Lower lobe of right lung (tissue), 2 donors: ENCODE measurements around the gene ARHGDIA. TPM values are rescaled to one million over a fixed set of nuclear protein-coding genes. Genes with fewer than 3 reads are reported as not detected.

Experiments
- ATAC-seq, 2 donors: fragments of 200-7000 bp; cut with Tn5 transposase; one replicate each; pipeline ENCODE4 v1.9.1; 2020 to 2022; ENCODE audit warnings: mild to moderate bottlenecking in 2 of 2, moderate library complexity in 2 of 2
- DNase-seq: peaks from one replicate; pipeline ENCODE4 v3.0.0-alpha.2; 2020
- H3K27ac ChIP-seq: fragments of 200-600 bp; one replicate; pipeline ENCODE4 v1.8.0; 2022
- H3K27me3 ChIP-seq: fragments of 200-600 bp; one replicate; pipeline ENCODE4 v1.8.0; 2022; ENCODE audit warnings: low read depth
- H3K36me3 ChIP-seq: fragments of 200-600 bp; one replicate; pipeline ENCODE4 v1.8.0; 2022; ENCODE audit warnings: mild to moderate bottlenecking
- H3K4me1 ChIP-seq: fragments of 200-600 bp; one replicate; pipeline ENCODE4 v1.8.0; 2022
- H3K4me3 ChIP-seq: fragments of 200-600 bp; one replicate; pipeline ENCODE4 v1.8.0; 2022; ENCODE audit warnings: mild to moderate bottlenecking
- H3K9me3 ChIP-seq: fragments of 200-600 bp; one replicate; pipeline ENCODE4 v1.8.0; 2022
- intact Hi-C: fragments of 100-400 bp; cut with DNase I; formaldehyde crosslinking; loops from one replicate; pipeline ENCODE4 v1.11.0; 2022
- total RNA-seq: library from RNA; stranded (reverse); fragmentation: NEBNext Ultra II Directional; extraction: Animal tissue kit (Norgen Biotek cat#: 25700); gene quantifications from one replicate; pipeline ENCODE4 v1.2.1, GENCODE V29; 2021
- TF ChIP-seq, protein P1 (sequence below): fragments of 200-600 bp; IDR thresholded peaks from one replicate; pipeline ENCODE4 v1.8.0; 2022; ENCODE audit warnings: antibody characterized with exemption, mild to moderate bottlenecking
- donor health status: DM: no; HTN: yes; CAD: no; lungs with severe emphysema.

ARHGDIA gene
- total RNA-seq, 1 donor from 2014 or later, result 331 TPM

DNA sequence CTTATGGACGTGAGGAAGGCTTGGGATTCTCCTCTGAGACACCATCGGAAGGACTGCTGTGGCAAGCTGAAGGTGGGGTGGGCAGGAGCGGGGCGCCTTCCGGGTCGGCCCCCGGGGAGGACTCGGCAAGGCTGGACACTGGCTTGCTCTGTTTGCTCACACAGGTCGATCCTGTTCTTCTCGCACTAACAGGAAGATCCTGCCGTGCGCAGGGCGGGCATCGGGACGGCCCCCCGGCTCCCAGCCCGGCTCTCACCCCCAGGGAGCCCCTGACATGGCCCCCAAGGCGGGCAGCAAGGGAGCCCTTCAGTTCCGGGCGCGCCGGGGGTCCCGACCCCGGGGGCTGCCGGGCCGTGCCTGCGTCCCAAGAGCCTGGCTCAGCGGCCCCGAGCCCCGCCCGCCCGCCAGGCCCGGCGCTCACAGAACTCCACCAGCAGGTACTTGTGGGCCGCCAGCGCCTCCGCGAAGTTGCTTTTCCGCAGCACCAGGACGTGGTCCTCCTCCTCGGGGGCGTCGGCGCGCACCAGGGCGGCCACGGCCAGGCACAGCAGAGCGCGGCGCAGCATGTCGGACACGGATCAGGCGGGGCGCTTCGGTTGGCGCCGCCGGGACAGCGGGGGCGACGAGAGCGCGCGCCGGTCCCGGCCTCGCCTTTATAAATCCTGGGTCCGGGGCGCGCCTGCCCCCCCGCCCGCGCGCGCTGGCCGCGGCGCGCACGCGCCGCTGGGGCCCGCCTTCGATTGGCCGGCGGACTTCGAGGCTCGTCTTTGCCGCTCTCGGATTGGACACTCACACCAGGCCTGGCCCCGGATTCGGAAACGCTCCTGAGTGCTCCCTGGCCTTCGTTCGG, 11.0 kb downstream of the ARHGDIA start, which contains the start of gene P4HB:
TSS of gene P4HB (minus strand) at position 630 of the 850 bp plus-strand sequence. CDS start at position 566, 64 bp downstream.
- Histone ChIP-seq H3K4me1 (peaks cover 51% of the 10 kb centered on the region), H3K36me3 (peaks cover 60% of the 10 kb centered on the region), H3K27ac (peak within 1 kb of the TSS; percentile 97), H3K4me3 (peak within 1 kb of the TSS; percentile 98), H3K27me3 (no peaks in the 10 kb centered on the region), H3K9me3 (no peaks in the 10 kb centered on the region)
- intact Hi-C loops, result no loop called here
- peak in 1 of 2 donors; percentile 0 for ATAC-seq
- TF ChIP-seq, protein P1, sequence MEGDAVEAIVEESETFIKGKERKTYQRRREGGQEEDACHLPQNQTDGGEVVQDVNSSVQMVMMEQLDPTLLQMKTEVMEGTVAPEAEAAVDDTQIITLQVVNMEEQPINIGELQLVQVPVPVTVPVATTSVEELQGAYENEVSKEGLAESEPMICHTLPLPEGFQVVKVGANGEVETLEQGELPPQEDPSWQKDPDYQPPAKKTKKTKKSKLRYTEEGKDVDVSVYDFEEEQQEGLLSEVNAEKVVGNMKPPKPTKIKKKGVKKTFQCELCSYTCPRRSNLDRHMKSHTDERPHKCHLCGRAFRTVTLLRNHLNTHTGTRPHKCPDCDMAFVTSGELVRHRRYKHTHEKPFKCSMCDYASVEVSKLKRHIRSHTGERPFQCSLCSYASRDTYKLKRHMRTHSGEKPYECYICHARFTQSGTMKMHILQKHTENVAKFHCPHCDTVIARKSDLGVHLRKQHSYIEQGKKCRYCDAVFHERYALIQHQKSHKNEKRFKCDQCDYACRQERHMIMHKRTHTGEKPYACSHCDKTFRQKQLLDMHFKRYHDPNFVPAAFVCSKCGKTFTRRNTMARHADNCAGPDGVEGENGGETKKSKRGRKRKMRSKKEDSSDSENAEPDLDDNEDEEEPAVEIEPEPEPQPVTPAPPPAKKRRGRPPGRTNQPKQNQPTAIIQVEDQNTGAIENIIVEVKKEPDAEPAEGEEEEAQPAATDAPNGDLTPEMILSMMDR, result no peak
- no peak for DNase-seq

DNA sequence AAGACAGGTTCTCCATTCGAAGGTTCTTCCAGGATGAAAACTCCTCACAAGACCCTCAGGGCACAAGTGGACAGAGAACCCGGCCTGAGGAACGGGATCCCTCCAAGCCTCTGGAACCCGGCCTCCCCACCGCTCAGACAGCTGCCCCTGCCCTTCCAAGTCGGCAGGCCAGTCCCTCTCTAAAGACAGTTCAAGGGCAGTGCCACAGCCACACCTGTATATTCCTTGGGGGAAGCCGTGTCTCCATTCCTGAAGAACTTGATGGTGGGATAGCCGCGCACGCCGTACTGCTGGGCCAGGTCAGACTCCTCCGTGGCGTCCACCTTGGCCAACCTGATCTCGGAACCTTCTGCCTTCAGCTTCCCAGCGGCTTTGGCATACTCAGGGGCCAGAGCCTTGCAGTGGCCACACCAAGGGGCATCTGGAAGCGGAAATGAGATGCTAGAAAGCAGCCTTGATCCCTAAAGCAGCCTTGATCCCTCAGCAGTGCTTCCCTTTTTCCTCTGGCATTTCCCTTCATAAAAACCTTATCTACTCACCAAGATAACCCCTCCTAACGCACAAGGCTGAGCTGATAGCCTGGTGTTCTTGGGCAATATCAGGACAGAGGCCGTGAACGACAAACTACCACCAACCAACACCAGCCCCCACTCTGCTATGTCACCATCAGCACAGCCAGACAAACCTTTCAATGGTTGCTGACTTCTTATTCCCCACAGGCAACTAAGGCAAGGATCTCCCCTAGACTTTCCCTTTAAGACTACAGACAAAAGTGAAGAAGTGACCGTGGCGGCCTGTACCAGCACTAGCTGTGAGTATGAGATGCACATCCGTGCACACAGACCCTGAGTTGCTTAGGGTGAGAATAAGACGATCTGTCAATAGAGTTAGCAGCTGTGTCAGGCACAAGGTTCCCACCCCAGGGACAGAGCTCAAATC, 11.9 kb downstream of the ARHGDIA start:
- Histone ChIP-seq H3K27me3 (no peaks in the 10 kb centered on the region), H3K36me3 (peaks cover 60% of the 10 kb centered on the region), H3K4me3 (peak overlapping the region; percentile 98), H3K4me1 (peaks cover 51% of the 10 kb centered on the region), H3K9me3 (no peaks in the 10 kb centered on the region), H3K27ac (peak overlapping the region; percentile 97)
- DNase-seq (no peak), ATAC-seq (no peak)
- TF ChIP-seq, protein P1, result no peak
- intact Hi-C loops, result no loop called here

DNA sequence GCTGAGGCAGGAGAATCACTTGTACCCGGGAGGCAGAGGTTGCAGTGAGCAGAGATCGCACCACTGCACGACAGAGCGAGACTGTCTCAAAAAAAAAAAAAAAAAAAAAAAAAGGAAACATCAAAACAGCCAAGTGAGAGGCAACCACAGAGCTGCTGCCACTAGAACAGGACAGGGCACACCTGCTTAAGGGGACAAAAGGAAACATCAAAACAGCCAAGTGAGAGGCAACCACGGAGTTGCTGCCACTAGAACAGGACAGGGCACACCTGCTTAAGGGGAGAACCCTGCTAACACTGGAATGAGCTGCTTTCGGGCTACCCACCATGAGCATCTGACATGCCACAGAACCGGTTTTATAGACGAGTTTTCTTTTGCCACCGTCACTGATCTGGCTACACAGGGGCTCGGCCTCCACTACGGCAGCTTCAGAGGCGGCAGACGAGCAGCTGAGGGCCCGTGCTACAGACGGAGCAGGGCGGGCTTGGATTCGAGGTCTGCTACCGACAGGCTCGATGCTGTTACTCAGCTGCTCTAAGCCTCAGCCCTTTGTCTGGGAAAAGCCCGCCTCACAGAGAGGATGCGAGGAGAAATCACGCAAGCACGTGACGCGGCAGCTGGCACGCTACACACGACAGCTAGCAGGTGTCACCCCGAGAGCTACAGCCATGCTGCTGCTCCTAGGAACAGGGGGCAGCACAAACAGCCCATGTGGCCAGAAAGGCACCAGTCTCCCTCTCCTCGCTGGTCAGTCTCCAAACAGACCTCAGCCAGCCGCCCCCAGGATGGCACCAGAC, 12.8 kb downstream of the ARHGDIA start:
- ATAC-seq (no peak), DNase-seq (no peak)
- Histone ChIP-seq H3K27me3 (no peaks in the 10 kb centered on the region), H3K4me3 (peak overlapping the region; percentile 98), H3K4me1 (peaks cover 42% of the 10 kb centered on the region), H3K9me3 (no peaks in the 10 kb centered on the region), H3K27ac (no peak overlapping the region), H3K36me3 (peaks cover 62% of the 10 kb centered on the region)
- intact Hi-C loops, result no loop called here
- TF ChIP-seq, protein P1, result no peak

DNA sequence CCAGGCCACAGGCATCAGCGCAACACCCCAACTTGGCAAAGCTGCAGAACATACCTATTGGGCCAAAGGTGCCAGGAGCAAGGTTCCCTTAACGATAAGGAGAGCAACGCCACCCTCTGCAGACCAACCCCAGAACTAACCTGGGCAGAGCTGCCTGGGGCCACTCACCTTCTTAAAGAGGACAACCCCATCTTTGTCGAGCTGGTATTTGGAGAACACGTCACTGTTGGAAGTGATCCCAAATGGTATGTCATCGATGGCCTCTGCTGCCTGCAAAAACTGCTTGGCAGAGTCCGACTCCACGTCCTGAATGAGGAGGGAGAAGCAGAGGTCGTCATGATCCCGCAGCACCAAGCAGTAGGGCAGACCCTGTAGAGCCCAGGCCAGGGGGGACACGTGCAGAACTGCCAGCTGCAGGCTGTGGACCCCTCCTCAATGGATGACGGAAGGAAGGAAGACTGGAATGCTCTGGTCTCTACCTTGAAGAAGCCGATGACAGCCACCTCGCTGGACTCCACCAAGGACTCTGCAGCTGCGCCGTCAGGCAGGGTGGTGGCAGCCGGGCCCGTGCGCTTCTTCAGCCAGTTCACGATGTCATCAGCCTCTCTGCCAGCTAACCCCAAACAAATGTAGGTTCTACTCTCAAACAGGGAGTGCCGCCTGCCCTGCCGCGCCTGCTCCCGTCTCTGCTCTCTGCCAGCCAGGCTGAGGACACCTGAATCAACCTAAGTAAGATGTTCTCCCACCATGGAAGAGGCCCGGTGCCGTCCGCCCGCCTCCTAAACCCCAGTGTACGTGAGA, 16.0 kb downstream of the ARHGDIA start:
- TF ChIP-seq, protein P1, result no peak
- ATAC-seq (no peak), DNase-seq (no peak)
- Histone ChIP-seq H3K4me1 (peaks cover 23% of the 10 kb centered on the region), H3K9me3 (no peaks in the 10 kb centered on the region), H3K36me3 (peaks cover 84% of the 10 kb centered on the region), H3K4me3 (no peak overlapping the region), H3K27ac (no peak overlapping the region), H3K27me3 (no peaks in the 10 kb centered on the region)
- intact Hi-C loops, result no loop called here
